ENCODE data around the gene PHOX2A.
"Not testable (repeated sequence)": the region's sequence is repeated elsewhere in the genome, so short reads cannot be mapped to it uniquely, and the experiment has no call there.

PHOX2A gene

DNA sequence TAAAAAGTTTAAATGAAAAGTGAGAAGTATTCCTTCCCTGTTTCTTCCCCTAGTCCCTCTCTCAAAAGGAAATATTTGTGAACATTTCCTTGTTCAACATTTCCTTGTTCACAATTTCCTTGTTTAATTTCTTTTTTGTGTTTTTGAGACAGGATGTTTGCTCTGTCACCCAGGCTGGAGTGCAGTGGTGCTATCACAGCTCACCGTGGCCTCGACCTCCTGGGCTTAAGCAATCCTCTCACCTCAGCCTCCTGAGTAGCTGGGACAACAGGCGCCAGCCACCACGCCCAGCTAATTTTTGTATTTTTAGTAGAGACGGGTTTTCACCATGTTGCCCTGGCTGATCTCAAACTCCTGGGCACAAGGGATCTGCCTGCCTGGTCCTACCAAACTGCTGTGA is 23.0 kb upstream of the PHOX2A start:
- not testable (repeated sequence) for H3K36me3 ChIP-seq (ENCODE audit: control insufficient read depth, insufficient read depth, low read length)

DNA sequence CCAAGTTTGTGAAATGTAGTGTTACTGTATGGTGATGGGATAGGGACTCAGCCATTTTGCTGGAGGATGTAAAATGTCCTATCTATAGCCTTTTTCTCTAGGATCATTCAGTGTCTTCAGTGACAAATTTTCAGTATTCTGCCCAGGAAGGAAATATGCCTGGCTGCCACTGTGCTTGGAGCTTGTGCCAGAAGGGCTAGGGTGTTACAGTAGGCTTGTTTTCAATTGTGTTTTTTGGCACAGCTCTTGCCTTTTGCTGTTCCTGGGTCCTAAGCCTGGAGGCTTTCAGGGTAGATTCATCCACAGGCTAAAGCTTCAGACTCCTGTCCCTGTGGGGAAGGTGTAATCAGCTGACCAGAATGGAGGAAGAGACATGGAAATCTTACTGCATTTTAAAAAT is 22.0 kb upstream of the PHOX2A start:
- no peaks in the 10 kb centered on the region for H3K27me3 ChIP-seq (ENCODE audit: control insufficient read depth, insufficient read depth, low read length)
- H3K4me1 ChIP-seq (ENCODE audit: control insufficient read depth, insufficient read depth, low read length) = no peaks in the 10 kb centered on the region
- no peak overlapping the region for H3K4me3 ChIP-seq (ENCODE audit: low read length)
- H3K36me3 ChIP-seq (ENCODE audit: control insufficient read depth, insufficient read depth, low read length) = no peaks in the 10 kb centered on the region
- H3K9ac ChIP-seq (ENCODE audit: low read length) = no peak overlapping the region
- H3K9me3 ChIP-seq (ENCODE audit: control insufficient read depth, low read length) = no peaks in the 10 kb centered on the region

More for the DNA sequence above, 23.0 kb upstream of the PHOX2A start:
- H3K9ac ChIP-seq (ENCODE audit: low read length); H3K4me3 ChIP-seq (ENCODE audit: low read length); H3K27me3 ChIP-seq (ENCODE audit: control insufficient read depth, insufficient read depth, low read length); H3K9me3 ChIP-seq (ENCODE audit: control insufficient read depth, low read length); H3K4me1 ChIP-seq (ENCODE audit: control insufficient read depth, insufficient read depth, low read length): not testable (repeated sequence)

- no peak overlapping the region for H3K4me3 ChIP-seq (ENCODE audit: low read length)
- H3K36me3 ChIP-seq (ENCODE audit: control insufficient read depth, insufficient read depth, low read length) = no peaks in the 10 kb centered on the region
- H3K9ac ChIP-seq (ENCODE audit: low read length) = no peak overlapping the region
- no peaks in the 10 kb centered on the region for H3K9me3 ChIP-seq (ENCODE audit: control insufficient read depth, low read length)
- H3K4me1 ChIP-seq (ENCODE audit: control insufficient read depth, insufficient read depth, low read length) = no peaks in the 10 kb centered on the region
- no peaks in the 10 kb centered on the region for H3K27me3 ChIP-seq (ENCODE audit: control insufficient read depth, insufficient read depth, low read length)
Observed at GRCh38 chr11:72263361-72263760, 19.4 kb upstream of the PHOX2A start.

GRCh38 chr11:72260574-72260973 is 16.6 kb upstream of the PHOX2A start:
- Histone ChIP-seq H3K9ac (ENCODE audit: low read length) (no peak overlapping the region), H3K36me3 (ENCODE audit: control insufficient read depth, insufficient read depth, low read length) (no peaks in the 10 kb centered on the region), H3K9me3 (ENCODE audit: control insufficient read depth, low read length) (no peaks in the 10 kb centered on the region), H3K27me3 (ENCODE audit: control insufficient read depth, insufficient read depth, low read length) (no peaks in the 10 kb centered on the region), H3K4me3 (ENCODE audit: low read length) (no peak overlapping the region), H3K4me1 (ENCODE audit: control insufficient read depth, insufficient read depth, low read length) (no peaks in the 10 kb centered on the region)

GRCh38 chr11:72259490-72259889 is 15.5 kb upstream of the PHOX2A start:
- Histone ChIP-seq H3K27me3 (ENCODE audit: control insufficient read depth, insufficient read depth, low read length) (no peaks in the 10 kb centered on the region), H3K4me3 (ENCODE audit: low read length) (no peak overlapping the region), H3K9ac (ENCODE audit: low read length) (no peak overlapping the region), H3K4me1 (ENCODE audit: control insufficient read depth, insufficient read depth, low read length) (no peaks in the 10 kb centered on the region), H3K9me3 (ENCODE audit: control insufficient read depth, low read length) (no peaks in the 10 kb centered on the region), H3K36me3 (ENCODE audit: control insufficient read depth, insufficient read depth, low read length) (no peaks in the 10 kb centered on the region)

DNA sequence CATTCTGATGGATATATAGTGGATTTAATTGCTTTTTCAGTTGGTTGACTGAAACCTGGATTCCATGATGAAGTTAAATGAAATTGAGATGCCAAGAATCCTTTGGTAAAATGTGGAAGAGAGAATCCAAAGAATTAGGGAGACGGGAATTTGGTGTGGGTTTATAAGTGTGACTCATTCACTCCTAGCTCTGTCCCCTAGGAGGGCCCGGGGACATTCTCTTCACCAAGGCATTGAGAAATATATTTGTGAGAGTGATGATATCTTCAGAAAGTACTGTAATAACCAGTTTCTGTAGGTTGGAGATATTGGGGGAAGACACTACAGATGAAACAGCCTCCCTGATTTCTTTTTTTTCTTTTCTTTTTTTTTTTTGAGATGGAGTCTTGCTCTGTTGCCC is 13.6 kb upstream of the PHOX2A start:
- Histone ChIP-seq H3K9me3 (ENCODE audit: control insufficient read depth, low read length) (no peaks in the 10 kb centered on the region), H3K4me1 (ENCODE audit: control insufficient read depth, insufficient read depth, low read length) (no peaks in the 10 kb centered on the region), H3K27me3 (ENCODE audit: control insufficient read depth, insufficient read depth, low read length) (no peaks in the 10 kb centered on the region), H3K36me3 (ENCODE audit: control insufficient read depth, insufficient read depth, low read length) (no peaks in the 10 kb centered on the region), H3K9ac (ENCODE audit: low read length) (no peak overlapping the region), H3K4me3 (ENCODE audit: low read length) (no peak overlapping the region)

- no peak overlapping the region for H3K9ac ChIP-seq (ENCODE audit: low read length)
- H3K36me3 ChIP-seq (ENCODE audit: control insufficient read depth, insufficient read depth, low read length) = no peaks in the 10 kb centered on the region
- H3K4me3 ChIP-seq (ENCODE audit: low read length) = no peak overlapping the region
- no peaks in the 10 kb centered on the region for H3K4me1 ChIP-seq (ENCODE audit: control insufficient read depth, insufficient read depth, low read length)
- H3K9me3 ChIP-seq (ENCODE audit: control insufficient read depth, low read length) = no peaks in the 10 kb centered on the region
- peaks cover 7% of the 10 kb centered on the region for H3K27me3 ChIP-seq (ENCODE audit: control insufficient read depth, insufficient read depth, low read length)
Observed at GRCh38 chr11:72254299-72254993, 10.5 kb upstream of the PHOX2A start.

GRCh38 chr11:72253392-72253791 is 9.4 kb upstream of the PHOX2A start:
- Histone ChIP-seq H3K27me3 (ENCODE audit: control insufficient read depth, insufficient read depth, low read length) (peaks cover 14% of the 10 kb centered on the region), H3K4me3 (ENCODE audit: low read length) (no peak overlapping the region), H3K9me3 (ENCODE audit: control insufficient read depth, low read length) (no peaks in the 10 kb centered on the region)

GRCh38 chr11:72251614-72252013 is 7.6 kb upstream of the PHOX2A start:
- no peak overlapping the region for H3K9ac ChIP-seq (ENCODE audit: low read length)
- H3K9me3 ChIP-seq (ENCODE audit: control insufficient read depth, low read length) = no peaks in the 10 kb centered on the region
- H3K4me1 ChIP-seq (ENCODE audit: control insufficient read depth, insufficient read depth, low read length) = no peaks in the 10 kb centered on the region
- H3K27me3 ChIP-seq (ENCODE audit: control insufficient read depth, insufficient read depth, low read length) = peaks cover 24% of the 10 kb centered on the region
- no peak overlapping the region for H3K4me3 ChIP-seq (ENCODE audit: low read length)
- no peaks in the 10 kb centered on the region for H3K36me3 ChIP-seq (ENCODE audit: control insufficient read depth, insufficient read depth, low read length)

More at GRCh38 chr11:72253392-72253791, 9.4 kb upstream of the PHOX2A start:
- no peak overlapping the region for H3K9ac ChIP-seq (ENCODE audit: low read length)
- no peaks in the 10 kb centered on the region for H3K4me1 ChIP-seq (ENCODE audit: control insufficient read depth, insufficient read depth, low read length)
- H3K36me3 ChIP-seq (ENCODE audit: control insufficient read depth, insufficient read depth, low read length) = no peaks in the 10 kb centered on the region

- H3K27me3 ChIP-seq (ENCODE audit: control insufficient read depth, insufficient read depth, low read length) = peaks cover 31% of the 10 kb centered on the region
Observed at GRCh38 chr11:72250661-72251464, 6.9 kb upstream of the PHOX2A start.

GRCh38 chr11:72249961-72250360 is 6.0 kb upstream of the PHOX2A start:
- Histone ChIP-seq H3K27me3 (ENCODE audit: control insufficient read depth, insufficient read depth, low read length) (peaks cover 40% of the 10 kb centered on the region), H3K4me1 (ENCODE audit: control insufficient read depth, insufficient read depth, low read length) (no peaks in the 10 kb centered on the region), H3K4me3 (ENCODE audit: low read length) (no peak overlapping the region), H3K36me3 (ENCODE audit: control insufficient read depth, insufficient read depth, low read length) (no peaks in the 10 kb centered on the region), H3K9me3 (ENCODE audit: control insufficient read depth, low read length) (no peaks in the 10 kb centered on the region), H3K9ac (ENCODE audit: low read length) (no peak overlapping the region)

More at GRCh38 chr11:72250661-72251464, 6.9 kb upstream of the PHOX2A start:
- H3K9ac ChIP-seq (ENCODE audit: low read length) = no peak overlapping the region
- H3K9me3 ChIP-seq (ENCODE audit: control insufficient read depth, low read length) = no peaks in the 10 kb centered on the region
- H3K36me3 ChIP-seq (ENCODE audit: control insufficient read depth, insufficient read depth, low read length) = no peaks in the 10 kb centered on the region
- H3K4me1 ChIP-seq (ENCODE audit: control insufficient read depth, insufficient read depth, low read length) = no peaks in the 10 kb centered on the region
- no peak overlapping the region for H3K4me3 ChIP-seq (ENCODE audit: low read length)

DNA sequence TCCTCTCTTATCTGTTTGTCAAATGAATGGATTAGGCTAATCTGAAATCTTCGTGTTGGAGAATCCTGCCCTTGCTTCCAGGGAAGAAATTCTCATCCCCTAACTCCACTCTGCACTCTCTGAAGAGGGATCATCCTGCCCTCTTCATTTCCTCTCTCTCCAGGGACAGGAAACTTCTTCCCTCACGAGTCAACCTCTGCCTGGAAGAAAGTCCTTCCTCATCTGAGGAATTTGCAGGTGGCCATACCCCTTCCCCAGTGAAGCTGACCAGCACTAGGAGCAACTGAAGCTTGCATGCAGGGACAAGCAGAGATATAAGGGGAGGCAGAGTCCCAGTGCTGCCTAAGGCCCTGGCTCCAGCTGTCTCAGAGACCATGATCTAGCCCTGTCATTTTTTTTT is 3.6 kb upstream of the PHOX2A start:
- no peaks in the 10 kb centered on the region for H3K9me3 ChIP-seq (ENCODE audit: control insufficient read depth, low read length)
- H3K4me1 ChIP-seq (ENCODE audit: control insufficient read depth, insufficient read depth, low read length) = no peaks in the 10 kb centered on the region
- H3K27me3 ChIP-seq (ENCODE audit: control insufficient read depth, insufficient read depth, low read length) = peaks cover 63% of the 10 kb centered on the region
- H3K36me3 ChIP-seq (ENCODE audit: control insufficient read depth, insufficient read depth, low read length) = no peaks in the 10 kb centered on the region
- no peak overlapping the region for H3K4me3 ChIP-seq (ENCODE audit: low read length)
- no peak overlapping the region for H3K9ac ChIP-seq (ENCODE audit: low read length)

Data from mucosa of stomach (tissue), 1 donor.